Mesendoderm (in vitro differentiated cells): ENCODE measurements around the gene HMBS.
"Not testable (repeated sequence)": the region's sequence is repeated elsewhere in the genome, so short reads cannot be mapped to it uniquely, and the experiment has no call there.

Experiments
- DNase-seq: peaks from one replicate; pipeline ENCODE4 v3.0.0; 2013
- H2AK5ac ChIP-seq: 2 replicates; pipeline ENCODE4 v1.6.1; 2013; ENCODE audit warnings: low read length, inconsistent platforms
- H2BK120ac ChIP-seq: 2 replicates; pipeline ENCODE4 v1.6.1; 2013; ENCODE audit warnings: low read depth, mild to moderate bottlenecking, low read length, moderate library complexity, mixed read lengths
- H2BK15ac ChIP-seq: replicated peaks from 2 replicates; pipeline ENCODE4 v1.6.1; 2013; ENCODE audit warnings: low read depth, mild to moderate bottlenecking, moderate library complexity
- H2BK5ac ChIP-seq: 2 replicates; pipeline ENCODE4 v1.6.1; 2013; ENCODE audit warnings: low read length, inconsistent platforms
- H3K18ac ChIP-seq: 2 replicates; pipeline ENCODE4 v1.6.1; 2013; ENCODE audit warnings: mild to moderate bottlenecking, low read length, mixed read lengths
- H3K23ac ChIP-seq: one replicate; pipeline ENCODE4 v1.6.1; 2013; ENCODE audit warnings: low read length
- H3K27ac ChIP-seq: 2 replicates; pipeline ENCODE4 v1.5.1; 2013; ENCODE audit warnings: low read depth, mild to moderate bottlenecking, inconsistent platforms, low read length, moderate library complexity
- H3K27me3 ChIP-seq: 2 replicates; pipeline ENCODE4 v1.6.1; 2013; ENCODE audit warnings: low read length, control low read depth, mild to moderate bottlenecking, inconsistent platforms; ENCODE audit not compliant: insufficient read depth, poor library complexity
- H3K36me3 ChIP-seq: 2 replicates; pipeline ENCODE4 v1.6.1; 2013; ENCODE audit warnings: low read length, inconsistent platforms; ENCODE audit not compliant: control insufficient read depth, insufficient read depth
- H3K4ac ChIP-seq: one replicate; pipeline ENCODE4 v1.6.1; 2013; ENCODE audit warnings: low read depth, mild to moderate bottlenecking, low read length, moderate library complexity
- H3K4me1 ChIP-seq: 2 replicates; pipeline ENCODE4 v1.6.1; 2013; ENCODE audit warnings: low read depth, low read length, inconsistent platforms; ENCODE audit not compliant: control insufficient read depth
- H3K4me2 ChIP-seq: 2 replicates; pipeline ENCODE4 v1.6.1; 2013; ENCODE audit warnings: low read length
- H3K4me3 ChIP-seq: 2 replicates; pipeline ENCODE4 v1.5.1; 2013; ENCODE audit warnings: mild to moderate bottlenecking, low read length
- H3K56ac ChIP-seq: one replicate; pipeline ENCODE4 v1.6.1; 2013; ENCODE audit warnings: low read length
- H3K79me1 ChIP-seq: 2 replicates; pipeline ENCODE4 v1.6.1; 2013; ENCODE audit warnings: low read length, inconsistent platforms
- H3K79me2 ChIP-seq: 2 replicates; pipeline ENCODE4 v1.6.1; 2013; ENCODE audit warnings: mild to moderate bottlenecking, low read length; ENCODE audit not compliant: control insufficient read depth, insufficient read depth
- H3K9ac ChIP-seq: 2 replicates; pipeline ENCODE4 v1.6.1; 2013; ENCODE audit warnings: low read length, inconsistent platforms
- H4K5ac ChIP-seq: one replicate; pipeline ENCODE4 v1.6.1; 2013; ENCODE audit warnings: low read length
- H4K8ac ChIP-seq: one replicate; pipeline ENCODE4 v1.6.1; 2013; ENCODE audit warnings: low read depth, mild to moderate bottlenecking, control low read depth, low read length, moderate library complexity
- WGBS: extraction: QIAGEN DNeasy Blood & Tissue Kit; methylation state at CpG from one replicate; pipeline ENCODE4 v1.1.7; 2013; ENCODE audit warnings: low lambda C conversion rate, missing lambda C conversion rate; ENCODE audit not compliant: insufficient coverage; ENCODE audit errors: extremely low coverage; 5-methylcytosine and 5-hydroxymethylcytosine counted together

The HMBS gene

DNA sequence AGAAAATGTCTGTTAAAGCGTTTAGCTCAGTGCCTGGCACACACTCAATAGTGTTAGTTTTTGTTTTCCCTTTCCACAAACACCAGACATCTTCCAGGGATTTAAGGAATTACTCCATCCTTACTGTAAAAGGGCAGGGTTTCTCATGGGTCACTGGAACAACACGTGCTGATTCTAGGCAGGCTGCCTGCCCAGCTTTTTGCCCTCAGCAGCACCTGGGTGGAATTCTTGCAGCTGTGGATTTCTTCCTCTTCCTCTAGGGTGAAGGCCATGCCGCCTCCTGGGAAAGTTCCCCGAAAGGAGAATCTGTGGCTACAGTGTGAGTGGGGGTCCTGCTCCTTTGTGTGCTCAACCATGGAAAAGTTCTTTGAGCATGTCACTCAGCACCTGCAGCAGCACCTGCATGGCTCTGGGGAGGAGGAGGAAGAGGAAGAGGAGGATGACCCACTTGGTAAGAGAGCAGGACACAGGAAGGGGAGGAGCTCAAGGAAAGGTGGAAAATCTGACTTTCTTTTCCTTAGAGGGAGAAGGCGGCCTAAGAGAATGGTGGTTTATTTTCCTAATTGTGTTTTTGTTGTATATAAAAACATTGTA lies 42.1 kb downstream of the HMBS start:
- Histone ChIP-seq H3K9ac (no peak overlapping the region), H4K5ac (no peak overlapping the region), H3K4me1 (peaks cover 5% of the 10 kb centered on the region), H2AK5ac (no peak overlapping the region), H3K79me1 (peaks cover 11% of the 10 kb centered on the region), H3K23ac (no peak overlapping the region), H3K36me3 (peaks cover 7% of the 10 kb centered on the region), H2BK120ac (no peak overlapping the region), H3K4me3 (no peak overlapping the region), H2BK15ac (no peak overlapping the region), H3K56ac (no peak overlapping the region), H3K4me2 (no peak overlapping the region), H3K18ac (no peak overlapping the region), H3K27ac (no peak overlapping the region), H3K27me3 (no peaks in the 10 kb centered on the region), H3K79me2 (peaks cover 11% of the 10 kb centered on the region), H3K4ac (no peak overlapping the region), H4K8ac (no peak overlapping the region), H2BK5ac (no peak overlapping the region)
- DNase-seq, result no peak
- no CpG with 5 or more reads among the region's 5 CpGs for WGBS

DNA sequence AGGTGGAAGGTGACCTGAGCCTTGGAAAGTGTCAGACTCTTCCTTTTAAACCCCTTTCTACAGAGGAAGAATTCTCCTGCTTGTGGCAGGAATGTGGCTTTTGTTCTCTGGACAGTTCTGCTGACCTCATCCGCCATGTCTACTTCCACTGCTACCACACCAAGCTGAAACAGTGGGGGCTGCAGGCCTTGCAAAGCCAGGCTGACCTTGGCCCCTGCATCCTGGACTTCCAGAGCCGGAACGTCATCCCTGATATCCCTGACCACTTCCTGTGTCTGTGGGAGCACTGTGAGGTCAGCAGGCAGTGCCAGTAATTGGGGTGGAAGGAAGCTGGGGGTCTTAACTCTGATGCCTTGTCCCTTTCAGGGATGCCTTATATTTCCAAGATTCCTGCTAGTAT lies 46.0 kb downstream of the HMBS start:
- DNase-seq, result no peak
- Histone ChIP-seq H3K27ac (no peak overlapping the region), H2BK15ac (no peak overlapping the region), H3K23ac (no peak overlapping the region), H3K79me1 (no peaks in the 10 kb centered on the region), H3K79me2 (no peaks in the 10 kb centered on the region), H2BK120ac (no peak overlapping the region), H3K56ac (no peak overlapping the region), H3K4me3 (no peak overlapping the region), H3K9ac (no peak overlapping the region), H3K4me2 (no peak overlapping the region), H3K4ac (no peak overlapping the region), H4K8ac (no peak overlapping the region), H4K5ac (no peak overlapping the region), H3K4me1 (no peaks in the 10 kb centered on the region), H3K18ac (no peak overlapping the region), H2AK5ac (no peak overlapping the region), H3K27me3 (no peaks in the 10 kb centered on the region), H3K36me3 (peaks cover 8% of the 10 kb centered on the region), H2BK5ac (no peak overlapping the region)
- no CpG with 5 or more reads among the region's 3 CpGs for WGBS

DNA sequence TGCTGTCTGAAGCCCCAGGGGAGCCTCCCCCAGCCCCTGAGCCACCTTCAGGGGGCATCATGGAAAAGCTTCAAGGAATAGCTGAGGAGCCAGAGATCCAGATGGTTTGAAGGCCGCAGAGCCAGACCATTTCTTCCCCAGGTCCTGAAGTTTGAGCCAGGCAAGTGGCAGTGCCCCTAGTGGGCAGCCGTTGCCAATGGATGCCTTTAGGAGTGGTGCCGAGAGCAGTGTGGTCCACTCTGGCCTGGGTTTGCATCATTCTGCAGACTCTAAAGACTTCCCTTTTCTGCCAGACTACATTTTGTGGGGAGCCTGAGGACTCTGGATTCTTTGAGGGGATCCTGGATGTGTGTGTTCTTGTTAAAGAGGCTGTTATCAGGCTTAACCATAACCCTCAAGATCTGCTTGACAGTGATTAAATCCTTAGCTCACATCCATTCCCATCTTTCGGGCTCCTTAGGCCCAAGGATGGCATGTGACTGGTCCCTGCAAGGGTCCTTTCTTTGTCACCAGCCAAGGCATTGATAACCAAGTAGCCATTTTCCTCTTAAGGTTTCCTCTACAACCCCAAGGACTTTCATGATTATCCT lies 49.8 kb downstream of the HMBS start:
- Histone ChIP-seq H3K36me3 (peaks cover 8% of the 10 kb centered on the region), H3K27me3 (no peaks in the 10 kb centered on the region), H4K5ac (no peak overlapping the region), H3K4ac (no peak overlapping the region), H2AK5ac (no peak overlapping the region), H3K9ac (no peak overlapping the region), H3K18ac (no peak overlapping the region), H3K4me1 (no peaks in the 10 kb centered on the region), H3K4me2 (no peak overlapping the region), H3K79me2 (no peaks in the 10 kb centered on the region), H4K8ac (no peak overlapping the region), H3K79me1 (no peaks in the 10 kb centered on the region), H2BK5ac (no peak overlapping the region), H3K27ac (no peak overlapping the region), H3K4me3 (no peak overlapping the region), H3K56ac (no peak overlapping the region), H2BK15ac (no peak overlapping the region), H2BK120ac (no peak overlapping the region), H3K23ac (no peak overlapping the region)
- peak; percentile 51 for DNase-seq
- WGBS, result no CpG with 5 or more reads among the region's 4 CpGs

DNA sequence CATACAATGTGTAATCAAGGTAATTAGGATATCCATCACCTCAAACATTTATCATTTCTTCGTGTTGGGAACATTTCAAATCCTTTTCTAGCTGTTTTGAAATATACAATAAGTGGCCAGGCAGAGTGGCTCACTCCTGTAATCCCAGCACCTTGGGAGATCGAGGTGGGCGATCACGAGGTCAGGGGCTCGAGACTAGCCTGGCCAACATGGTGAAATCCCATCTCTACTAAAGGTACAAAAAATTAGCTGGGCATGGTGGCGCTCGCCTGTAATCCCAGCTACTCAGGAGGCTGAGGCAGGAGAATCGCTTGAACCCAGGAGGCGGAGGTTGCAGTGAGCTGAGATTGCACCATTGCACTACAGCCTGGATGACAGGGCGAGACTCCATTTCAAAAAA lies 54.6 kb downstream of the HMBS start:
- not testable (repeated sequence) for H3K27ac ChIP-seq, H3K4me1 ChIP-seq, H3K23ac ChIP-seq, H4K8ac ChIP-seq, H2AK5ac ChIP-seq, H3K79me2 ChIP-seq, H2BK5ac ChIP-seq, H2BK120ac ChIP-seq, H3K56ac ChIP-seq, H3K4me2 ChIP-seq, H3K9ac ChIP-seq, H2BK15ac ChIP-seq, H3K27me3 ChIP-seq, H3K4ac ChIP-seq, H3K79me1 ChIP-seq, DNase-seq, H3K18ac ChIP-seq, H4K5ac ChIP-seq, H3K4me3 ChIP-seq, H3K36me3 ChIP-seq
- no CpG with 5 or more reads among the region's 10 CpGs for WGBS
